ENCODE measurements around the gene ELOVL7. TPM values are rescaled to one million over a fixed set of nuclear protein-coding genes. Genes with fewer than 3 reads are reported as not detected.

ELOVL7 gene
- total RNA-seq, 1 donor from 2014 or later, result 5.5 TPM

- Mint-ChIP-seq H3K27ac (no peak overlapping the region), H3K36me3 (no peaks in the 10 kb centered on the region), H3K4me3 (no peak overlapping the region)
These were observed 51.6 kb downstream of the ELOVL7 start for GRCh38 chr5:60792438-60792837.

GRCh38 chr5:60789551-60789950 is 54.5 kb downstream of the ELOVL7 start:
- no peak overlapping the region for H3K4me3 Mint-ChIP-seq
- Histone ChIP-seq H3K27me3 (no peaks in the 10 kb centered on the region), H3K9me3 (ENCODE audit: low read depth) (no peaks in the 10 kb centered on the region), H3K9ac (no peak overlapping the region), H3F3A (ENCODE audit: low read depth) (no peaks in the 10 kb centered on the region), H3K4me3 (no peak overlapping the region), H3K4me1 (no peaks in the 10 kb centered on the region), H3K79me2 (ENCODE audit: low read depth) (no peaks in the 10 kb centered on the region), H4K20me1 (ENCODE audit: low read depth) (no peaks in the 10 kb centered on the region), H3K4me2 (no peak overlapping the region), H3K27ac (no peak overlapping the region), H3K36me3 (no peaks in the 10 kb centered on the region), H2AFZ (replicated peaks) (no peak overlapping the region)
- H3K9me3 Mint-ChIP-seq, result no peaks in the 10 kb centered on the region
- no peaks in the 10 kb centered on the region for H3K4me1 Mint-ChIP-seq
- H3K36me3 Mint-ChIP-seq, result no peaks in the 10 kb centered on the region
- H3K27ac Mint-ChIP-seq, result no peak overlapping the region
- no peaks in the 10 kb centered on the region for H3K27me3 Mint-ChIP-seq (ENCODE audit: insufficient read depth, low read depth)
- TF ChIP-seq EZH2 (IDR thresholded peaks at IDR 0.05) (no peak), CTCF (IDR thresholded peaks at IDR 0.05) (no peak), EZH2phosphoT487 (IDR thresholded peaks at IDR 0.05) (no peak)
- no peak for DNase-seq (ENCODE audit: low spot score)

More at GRCh38 chr5:60792438-60792837, 51.6 kb downstream of the ELOVL7 start:
- Histone ChIP-seq H3K9ac (no peak overlapping the region), H3K4me3 (no peak overlapping the region), H3F3A (ENCODE audit: low read depth) (no peaks in the 10 kb centered on the region), H2AFZ (replicated peaks) (no peak overlapping the region), H3K27ac (no peak overlapping the region), H4K20me1 (ENCODE audit: low read depth) (no peaks in the 10 kb centered on the region), H3K4me2 (no peak overlapping the region), H3K36me3 (no peaks in the 10 kb centered on the region), H3K4me1 (peaks cover under 1% of the 10 kb centered on the region), H3K79me2 (ENCODE audit: low read depth) (no peaks in the 10 kb centered on the region), H3K27me3 (no peaks in the 10 kb centered on the region), H3K9me3 (ENCODE audit: low read depth) (no peaks in the 10 kb centered on the region)
- DNase-seq (ENCODE audit: low spot score), result no peak
- Mint-ChIP-seq H3K9me3 (no peaks in the 10 kb centered on the region), H3K27me3 (ENCODE audit: insufficient read depth, low read depth) (no peaks in the 10 kb centered on the region), H3K4me1 (no peaks in the 10 kb centered on the region)
- TF ChIP-seq EZH2 (IDR thresholded peaks at IDR 0.05) (no peak), EZH2phosphoT487 (IDR thresholded peaks at IDR 0.05) (no peak), CTCF (IDR thresholded peaks at IDR 0.05) (no peak)

GRCh38 chr5:60788863-60789513 is 55.1 kb downstream of the ELOVL7 start:
- TF ChIP-seq EZH2phosphoT487 (IDR thresholded peaks at IDR 0.05) (no peak), CTCF (IDR thresholded peaks at IDR 0.05) (no peak), EZH2 (IDR thresholded peaks at IDR 0.05) (no peak)
- Histone ChIP-seq H3K4me1 (no peaks in the 10 kb centered on the region), H3K4me3 (no peak overlapping the region), H3K9ac (no peak overlapping the region), H4K20me1 (ENCODE audit: low read depth) (no peaks in the 10 kb centered on the region), H3K9me3 (ENCODE audit: low read depth) (no peaks in the 10 kb centered on the region), H3K4me2 (no peak overlapping the region), H3K79me2 (ENCODE audit: low read depth) (no peaks in the 10 kb centered on the region), H3K27ac (no peak overlapping the region), H3K36me3 (no peaks in the 10 kb centered on the region), H3K27me3 (no peaks in the 10 kb centered on the region), H2AFZ (replicated peaks) (no peak overlapping the region), H3F3A (ENCODE audit: low read depth) (no peaks in the 10 kb centered on the region)
- no peak overlapping the region for H3K27ac Mint-ChIP-seq
- H3K9me3 Mint-ChIP-seq, result no peaks in the 10 kb centered on the region
- H3K36me3 Mint-ChIP-seq, result no peaks in the 10 kb centered on the region
- H3K4me3 Mint-ChIP-seq, result no peak overlapping the region
- no peaks in the 10 kb centered on the region for H3K4me1 Mint-ChIP-seq
- no peak for DNase-seq (ENCODE audit: low spot score)
- H3K27me3 Mint-ChIP-seq (ENCODE audit: insufficient read depth, low read depth), result no peaks in the 10 kb centered on the region

Data from neural progenitor cell (in vitro differentiated cells).